IMR-90 (cell line): ENCODE results near the gene CFAP92. TPM values are rescaled to one million over a fixed set of nuclear protein-coding genes. Genes with fewer than 3 reads are reported as not detected.

Experiments
- ATAC-seq: fragments of 200-7000 bp; cut with Tn5 transposase; 2 replicates; pipeline ENCODE4 v1.9.1; 2020; ENCODE audit warnings: low read depth, mild to moderate bottlenecking, moderate library complexity
- BruUV-seq: library from RNA; stranded (reverse); fragments of 400-500 nt; replicated peaks from 2 replicates; lab custom pipeline; 2021; lab: Mats Ljungman, UMichigan
- CTCF ChIA-PET: fragments of 300-600 bp; formaldehyde crosslinking; extraction: SDS; loops from one replicate; lab custom pipeline; 2021; ENCODE audit warnings: antibody characterized with exemption; lab: Yijun Ruan, JAX
- POLR2A ChIA-PET: fragments of 300-600 bp; sonication (Branson Sonifier 250); formaldehyde crosslinking; loops from one replicate; lab custom pipeline; 2022; ENCODE audit warnings: antibody characterized with exemption; ENCODE audit not compliant: unreplicated experiment; lab: Charles Lee
- DNase-seq: peaks from one replicate; pipeline ENCODE4 v3.0.0; 2013
- H2AFZ ChIP-seq: replicated peaks from 2 replicates; pipeline ENCODE3; 2013; ENCODE audit warnings: low read length, mild to moderate bottlenecking; ENCODE audit not compliant: poor library complexity
- H2AK5ac ChIP-seq: 2 replicates; pipeline ENCODE4 v1.6.1; 2013; ENCODE audit warnings: low read depth, low read length, inconsistent platforms
- H2AK9ac ChIP-seq: replicated peaks from 2 replicates; pipeline ENCODE3; 2013; ENCODE audit warnings: mild to moderate bottlenecking, low read depth, low read length, moderate library complexity; ENCODE audit not compliant: poor library complexity
- H2BK120ac ChIP-seq: 2 replicates; pipeline ENCODE4 v1.6.1; 2013; ENCODE audit warnings: low read depth, low read length, inconsistent platforms
- H2BK15ac ChIP-seq: 3 replicates; pipeline ENCODE4 v1.6.1; 2013; ENCODE audit warnings: low read depth, low read length, inconsistent platforms
- H2BK20ac ChIP-seq: 2 replicates; pipeline ENCODE4 v1.6.1; 2013; ENCODE audit warnings: low read depth, mild to moderate bottlenecking, inconsistent platforms, low read length, moderate library complexity
- H2BK5ac ChIP-seq: 2 replicates; pipeline ENCODE4 v1.6.1; 2013; ENCODE audit warnings: mild to moderate bottlenecking, low read depth, low read length, inconsistent platforms; ENCODE audit not compliant: poor library complexity, severe bottlenecking
- H3K14ac ChIP-seq: replicated peaks from 2 replicates; pipeline ENCODE4 v1.6.1; 2013; ENCODE audit warnings: low read depth, low read length, inconsistent platforms
- H3K18ac ChIP-seq: 2 replicates; pipeline ENCODE4 v1.6.1; 2013; ENCODE audit warnings: low read depth, low read length, control low read depth
- H3K23ac ChIP-seq: 2 replicates; pipeline ENCODE4 v1.6.1; 2013; ENCODE audit warnings: low read depth, low read length, inconsistent platforms
- H3K27ac ChIP-seq: 2 replicates; pipeline ENCODE4 v1.5.1; 2013; ENCODE audit warnings: mild to moderate bottlenecking, control low read depth, low read length; ENCODE audit not compliant: insufficient read depth
- H3K27me3 ChIP-seq: 2 replicates; pipeline ENCODE4 v1.6.1; 2013; ENCODE audit warnings: low read length; ENCODE audit not compliant: control insufficient read depth, insufficient read depth
- H3K36me3 ChIP-seq: 2 replicates; pipeline ENCODE4 v1.6.1; 2013; ENCODE audit warnings: low read length, mixed read lengths; ENCODE audit not compliant: control insufficient read depth, insufficient read depth
- H3K4ac ChIP-seq: 2 replicates; pipeline ENCODE4 v1.6.1; 2013; ENCODE audit warnings: low read depth, low read length, inconsistent platforms
- H3K4me1 ChIP-seq: 2 replicates; pipeline ENCODE4 v1.6.1; 2013; ENCODE audit warnings: low read length, mixed read lengths; ENCODE audit not compliant: control insufficient read depth, insufficient read depth
- H3K4me2 ChIP-seq: 2 replicates; pipeline ENCODE4 v1.6.1; 2013; ENCODE audit warnings: low read depth, mild to moderate bottlenecking, control low read depth, low read length, moderate library complexity
- H3K4me3 ChIP-seq: 2 replicates; pipeline ENCODE4 v1.5.1; 2013; ENCODE audit warnings: low read depth, mild to moderate bottlenecking, control low read depth, low read length, moderate library complexity; ENCODE audit not compliant: insufficient read depth
- H3K56ac ChIP-seq: 2 replicates; pipeline ENCODE4 v1.6.1; 2013; ENCODE audit warnings: low read length, inconsistent platforms; ENCODE audit not compliant: insufficient read depth; ENCODE audit errors: extremely low read depth
- H3K79me1 ChIP-seq, 2 experiments: 2 replicates each; pipeline ENCODE4 v1.6.1; 2013; ENCODE audit warnings: low read length in 2 of 2, inconsistent platforms in 1 of 2, low read depth in 1 of 2
- H3K9ac ChIP-seq: 2 replicates; pipeline ENCODE4 v1.6.1; 2013; ENCODE audit warnings: low read depth, low read length, control low read depth
- H3K9me1 ChIP-seq: 2 replicates; pipeline ENCODE4 v1.6.1; 2013; ENCODE audit warnings: low read length, inconsistent platforms; ENCODE audit not compliant: insufficient read depth
- H3K9me3 ChIP-seq: 2 replicates; pipeline ENCODE4 v1.6.1; 2013; ENCODE audit warnings: low read length; ENCODE audit not compliant: control insufficient read depth, insufficient read depth
- H4K20me1 ChIP-seq: 2 replicates; pipeline ENCODE4 v1.6.1; 2013; ENCODE audit warnings: low read length, inconsistent platforms; ENCODE audit not compliant: insufficient read depth
- H4K5ac ChIP-seq: 2 replicates; pipeline ENCODE4 v1.6.1; 2013; ENCODE audit warnings: mild to moderate bottlenecking, low read depth, low read length, control low read depth
- H4K8ac ChIP-seq, 2 experiments: 2 replicates each; pipeline ENCODE4 v1.6.1; 2013; ENCODE audit warnings: low read depth in 2 of 2, low read length in 2 of 2, control low read depth in 1 of 2, inconsistent platforms in 1 of 2
- H4K91ac ChIP-seq: 2 replicates; pipeline ENCODE4 v1.6.1; 2013; ENCODE audit warnings: low read depth, low read length, inconsistent platforms; ENCODE audit not compliant: insufficient read depth
- CEBPB ChIP-seq: IDR thresholded peaks from 2 replicates; pipeline ENCODE4 v1.6.1; 2012; ENCODE audit warnings: low read depth, low read length, improper control_type of control experiment
- FOS ChIP-seq: fragments of 150-350 bp; IDR thresholded peaks from 2 replicates; pipeline ENCODE4 v1.6.1; 2016; ENCODE audit warnings: low read depth, low read length
- USF2 ChIP-seq: fragments of 150-350 bp; IDR thresholded peaks from 2 replicates; pipeline ENCODE4 v1.6.1; 2017; ENCODE audit warnings: mild to moderate bottlenecking, antibody characterized with exemption, low read length, low read depth
- WGBS, 2 experiments: methylation state at CpG; one replicate each; pipeline versions ENCODE4 v1.1.5 to v1.1.7; 2013; ENCODE audit warnings: missing lambda C conversion rate in 2 of 2; ENCODE audit not compliant: insufficient read length in 1 of 2; ENCODE audit errors: extremely low coverage in 2 of 2; 5-methylcytosine and 5-hydroxymethylcytosine counted together
- dilution Hi-C: fragments of 300-500 bp; cut with HindIII; formaldehyde crosslinking; loops from one replicate; pipeline ENCODE4 v1.14.3; 2018; ENCODE audit warnings: low sequenced_read_pairs; ENCODE audit not compliant: unreplicated experiment
- in situ Hi-C: fragments of 300-500 bp; cut with MboI; formaldehyde crosslinking; loops from 3 replicates; pipeline ENCODE4 v1.14.3; 2019; ENCODE audit warnings: low sequenced_read_pairs, inconsistent platforms, mixed read lengths
- intact Hi-C: fragments of 100-400 bp; cut with micrococcal nuclease; formaldehyde crosslinking; loops from 2 replicates; pipeline ENCODE4 v1.10.0; 2022
- polyA plus RNA-seq, 3 experiments: library from polyadenylated mRNA; depleted of rRNA; stranded (reverse); fragments of >200 nt; gene quantifications; 2 replicates each; pipeline ENCODE4 v1.2.3, GENCODE V29; 2012; ENCODE audit warnings: low replicate concordance in 1 of 3
- total RNA-seq: library from RNA; depleted of rRNA; stranded (reverse); fragments of >200 nt; gene quantifications from 2 replicates; pipeline ENCODE4 v1.2.3, GENCODE V29; 2012
- TF ChIP-seq, protein P1 (sequence below): conservative IDR thresholded peaks from 2 replicates; pipeline ENCODE4 v1.5.1; 2012; ENCODE audit warnings: mild to moderate bottlenecking, low read depth, low read length, improper control_type of control experiment

The CFAP92 gene
- total and polyA plus RNA-seq, 2 of the 4 experiments (the other 2 are of a cell fraction) = not detected

GRCh38 chr3:129035360-129036221 is 41.7 kb upstream of the CFAP92 start (continued):
- TF ChIP-seq CEBPB = no peak
- TF ChIP-seq FOS = no peak

DNA sequence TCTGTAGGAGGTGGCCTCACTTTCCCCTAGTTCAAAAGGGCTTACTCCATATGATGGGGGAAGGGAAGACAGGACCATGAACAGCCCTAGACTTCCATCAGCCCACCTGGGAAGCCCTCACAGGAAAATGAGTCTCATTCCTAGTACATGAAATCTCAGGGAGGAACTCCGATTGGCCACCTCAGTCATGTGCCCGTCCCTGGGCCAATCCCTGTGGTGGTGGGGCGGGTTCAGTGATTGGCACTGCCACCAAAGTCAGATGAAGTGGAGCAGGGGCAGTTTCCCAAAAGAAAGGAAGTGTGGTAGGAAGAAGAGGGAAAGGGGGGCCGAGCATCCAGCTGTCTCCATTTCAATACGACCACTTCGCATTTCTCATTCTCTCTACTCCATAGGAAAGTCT is 40.8 kb upstream of the CFAP92 start:
- ATAC-seq (peak; percentile 29; the same call in 1 of the 2 replicates), DNase-seq (no peak)
- Histone ChIP-seq H2BK5ac (no peak overlapping the region), H3K4ac (no peak overlapping the region), H3K9ac (no peak overlapping the region), H3K9me1 (no peaks in the 10 kb centered on the region), H3K4me1 (peaks cover 2% of the 10 kb centered on the region; the same call in 1 of the 2 replicates), H3K18ac (no peak overlapping the region), H3K9me3 (peaks cover 3% of the 10 kb centered on the region; the same call in 1 of the 2 replicates), H3K27ac (no peak overlapping the region), H4K20me1 (0 out of 2 replicates have a peak, but pooled peaks cover 3% of the 10 kb centered on the region), H3K79me1 (no peaks in the 10 kb centered on the region), H3K56ac (no peak overlapping the region), H4K91ac (no peak overlapping the region), H2AFZ (no peak overlapping the region), H2BK15ac (no peak overlapping the region), H2AK9ac (no peak overlapping the region), H3K23ac (no peak overlapping the region), H3K36me3 (no peaks in the 10 kb centered on the region), H3K27me3 (peaks cover 45% of the 10 kb centered on the region), H4K5ac (no peak overlapping the region), H2AK5ac (no peak overlapping the region), H2BK120ac (no peak overlapping the region), H4K8ac (no peak overlapping the region), H2BK20ac (no peak overlapping the region), H3K14ac (no peak overlapping the region), H3K4me3 (no peak overlapping the region), H3K4me2 (no peak overlapping the region)
- peak; percentile 86 for TF ChIP-seq USF2
- TF ChIP-seq, protein P1, sequence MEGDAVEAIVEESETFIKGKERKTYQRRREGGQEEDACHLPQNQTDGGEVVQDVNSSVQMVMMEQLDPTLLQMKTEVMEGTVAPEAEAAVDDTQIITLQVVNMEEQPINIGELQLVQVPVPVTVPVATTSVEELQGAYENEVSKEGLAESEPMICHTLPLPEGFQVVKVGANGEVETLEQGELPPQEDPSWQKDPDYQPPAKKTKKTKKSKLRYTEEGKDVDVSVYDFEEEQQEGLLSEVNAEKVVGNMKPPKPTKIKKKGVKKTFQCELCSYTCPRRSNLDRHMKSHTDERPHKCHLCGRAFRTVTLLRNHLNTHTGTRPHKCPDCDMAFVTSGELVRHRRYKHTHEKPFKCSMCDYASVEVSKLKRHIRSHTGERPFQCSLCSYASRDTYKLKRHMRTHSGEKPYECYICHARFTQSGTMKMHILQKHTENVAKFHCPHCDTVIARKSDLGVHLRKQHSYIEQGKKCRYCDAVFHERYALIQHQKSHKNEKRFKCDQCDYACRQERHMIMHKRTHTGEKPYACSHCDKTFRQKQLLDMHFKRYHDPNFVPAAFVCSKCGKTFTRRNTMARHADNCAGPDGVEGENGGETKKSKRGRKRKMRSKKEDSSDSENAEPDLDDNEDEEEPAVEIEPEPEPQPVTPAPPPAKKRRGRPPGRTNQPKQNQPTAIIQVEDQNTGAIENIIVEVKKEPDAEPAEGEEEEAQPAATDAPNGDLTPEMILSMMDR = no peak
- BruUV-seq = no TSS peak
- in situ Hi-C loops = no loop called here
- CTCF ChIA-PET = interaction anchor here (1.6 kb wide), 1 partner anchor 17 kb away, joined by 4 read pairs; no protein-coding TSS in a partner anchor
- dilution Hi-C loops = no loop called here
- intact Hi-C loops = no loop called here
- POLR2A ChIA-PET = no interaction called here
- 100% methylated on average over 1 of the region's 6 CpGs; no CpG with 5 or more reads in 1 of the 2 experiments for WGBS, 2 experiments
